IMR-90 (cell line): Measurements from ENCODE around the gene PSMG4. TPM values are rescaled to one million over a fixed set of nuclear protein-coding genes. Genes with fewer than 3 reads are reported as not detected.
A peak's percentile ranks its signal among the peaks of the same experiment; 100 is the strongest.

Source experiments
- ATAC-seq: fragments of 200-7000 bp; cut with Tn5 transposase; 2 replicates; pipeline ENCODE4 v1.9.1; 2020; ENCODE audit warnings: low read depth, mild to moderate bottlenecking, moderate library complexity
- BruUV-seq: library from RNA; stranded (reverse); fragments of 400-500 nt; replicated peaks from 2 replicates; lab custom pipeline; 2021; lab: Mats Ljungman, UMichigan
- CTCF ChIA-PET: fragments of 300-600 bp; formaldehyde crosslinking; extraction: SDS; loops from one replicate; lab custom pipeline; 2021; ENCODE audit warnings: antibody characterized with exemption; lab: Yijun Ruan, JAX
- POLR2A ChIA-PET: fragments of 300-600 bp; sonication (Branson Sonifier 250); formaldehyde crosslinking; loops from one replicate; lab custom pipeline; 2022; ENCODE audit warnings: antibody characterized with exemption; ENCODE audit not compliant: unreplicated experiment; lab: Charles Lee
- DNase-seq: peaks from one replicate; pipeline ENCODE4 v3.0.0; 2013
- H2AFZ ChIP-seq: replicated peaks from 2 replicates; pipeline ENCODE3; 2013; ENCODE audit warnings: low read length, mild to moderate bottlenecking; ENCODE audit not compliant: poor library complexity
- H2AK5ac ChIP-seq: 2 replicates; pipeline ENCODE4 v1.6.1; 2013; ENCODE audit warnings: low read depth, low read length, inconsistent platforms
- H2AK9ac ChIP-seq: replicated peaks from 2 replicates; pipeline ENCODE3; 2013; ENCODE audit warnings: mild to moderate bottlenecking, low read depth, low read length, moderate library complexity; ENCODE audit not compliant: poor library complexity
- H2BK120ac ChIP-seq: 2 replicates; pipeline ENCODE4 v1.6.1; 2013; ENCODE audit warnings: low read depth, low read length, inconsistent platforms
- H2BK15ac ChIP-seq: 3 replicates; pipeline ENCODE4 v1.6.1; 2013; ENCODE audit warnings: low read depth, low read length, inconsistent platforms
- H2BK20ac ChIP-seq: 2 replicates; pipeline ENCODE4 v1.6.1; 2013; ENCODE audit warnings: low read depth, mild to moderate bottlenecking, inconsistent platforms, low read length, moderate library complexity
- H2BK5ac ChIP-seq: 2 replicates; pipeline ENCODE4 v1.6.1; 2013; ENCODE audit warnings: mild to moderate bottlenecking, low read depth, low read length, inconsistent platforms; ENCODE audit not compliant: poor library complexity, severe bottlenecking
- H3K14ac ChIP-seq: replicated peaks from 2 replicates; pipeline ENCODE4 v1.6.1; 2013; ENCODE audit warnings: low read depth, low read length, inconsistent platforms
- H3K18ac ChIP-seq: 2 replicates; pipeline ENCODE4 v1.6.1; 2013; ENCODE audit warnings: low read depth, low read length, control low read depth
- H3K23ac ChIP-seq: 2 replicates; pipeline ENCODE4 v1.6.1; 2013; ENCODE audit warnings: low read depth, low read length, inconsistent platforms
- H3K27ac ChIP-seq: 2 replicates; pipeline ENCODE4 v1.5.1; 2013; ENCODE audit warnings: mild to moderate bottlenecking, control low read depth, low read length; ENCODE audit not compliant: insufficient read depth
- H3K27me3 ChIP-seq: 2 replicates; pipeline ENCODE4 v1.6.1; 2013; ENCODE audit warnings: low read length; ENCODE audit not compliant: control insufficient read depth, insufficient read depth
- H3K36me3 ChIP-seq: 2 replicates; pipeline ENCODE4 v1.6.1; 2013; ENCODE audit warnings: low read length, mixed read lengths; ENCODE audit not compliant: control insufficient read depth, insufficient read depth
- H3K4ac ChIP-seq: 2 replicates; pipeline ENCODE4 v1.6.1; 2013; ENCODE audit warnings: low read depth, low read length, inconsistent platforms
- H3K4me1 ChIP-seq: 2 replicates; pipeline ENCODE4 v1.6.1; 2013; ENCODE audit warnings: low read length, mixed read lengths; ENCODE audit not compliant: control insufficient read depth, insufficient read depth
- H3K4me2 ChIP-seq: 2 replicates; pipeline ENCODE4 v1.6.1; 2013; ENCODE audit warnings: low read depth, mild to moderate bottlenecking, control low read depth, low read length, moderate library complexity
- H3K4me3 ChIP-seq: 2 replicates; pipeline ENCODE4 v1.5.1; 2013; ENCODE audit warnings: low read depth, mild to moderate bottlenecking, control low read depth, low read length, moderate library complexity; ENCODE audit not compliant: insufficient read depth
- H3K56ac ChIP-seq: 2 replicates; pipeline ENCODE4 v1.6.1; 2013; ENCODE audit warnings: low read length, inconsistent platforms; ENCODE audit not compliant: insufficient read depth; ENCODE audit errors: extremely low read depth
- H3K79me1 ChIP-seq, 2 experiments: 2 replicates each; pipeline ENCODE4 v1.6.1; 2013; ENCODE audit warnings: low read length in 2 of 2, inconsistent platforms in 1 of 2, low read depth in 1 of 2
- H3K9ac ChIP-seq: 2 replicates; pipeline ENCODE4 v1.6.1; 2013; ENCODE audit warnings: low read depth, low read length, control low read depth
- H3K9me1 ChIP-seq: 2 replicates; pipeline ENCODE4 v1.6.1; 2013; ENCODE audit warnings: low read length, inconsistent platforms; ENCODE audit not compliant: insufficient read depth
- H3K9me3 ChIP-seq: 2 replicates; pipeline ENCODE4 v1.6.1; 2013; ENCODE audit warnings: low read length; ENCODE audit not compliant: control insufficient read depth, insufficient read depth
- H4K20me1 ChIP-seq: 2 replicates; pipeline ENCODE4 v1.6.1; 2013; ENCODE audit warnings: low read length, inconsistent platforms; ENCODE audit not compliant: insufficient read depth
- H4K5ac ChIP-seq: 2 replicates; pipeline ENCODE4 v1.6.1; 2013; ENCODE audit warnings: mild to moderate bottlenecking, low read depth, low read length, control low read depth
- H4K8ac ChIP-seq, 2 experiments: 2 replicates each; pipeline ENCODE4 v1.6.1; 2013; ENCODE audit warnings: low read depth in 2 of 2, low read length in 2 of 2, control low read depth in 1 of 2, inconsistent platforms in 1 of 2
- H4K91ac ChIP-seq: 2 replicates; pipeline ENCODE4 v1.6.1; 2013; ENCODE audit warnings: low read depth, low read length, inconsistent platforms; ENCODE audit not compliant: insufficient read depth
- CEBPB ChIP-seq: IDR thresholded peaks from 2 replicates; pipeline ENCODE4 v1.6.1; 2012; ENCODE audit warnings: low read depth, low read length, improper control_type of control experiment
- CTCF ChIP-seq: conservative IDR thresholded peaks from 2 replicates; pipeline ENCODE4 v1.5.1; 2012; ENCODE audit warnings: mild to moderate bottlenecking, low read depth, low read length, improper control_type of control experiment
- ELK1 ChIP-seq: fragments of 150-350 bp; IDR thresholded peaks from 2 replicates; pipeline ENCODE4 v1.6.1; 2016; ENCODE audit warnings: low read depth, mild to moderate bottlenecking, low read length, moderate library complexity, borderline replicate concordance
- FOS ChIP-seq: fragments of 150-350 bp; IDR thresholded peaks from 2 replicates; pipeline ENCODE4 v1.6.1; 2016; ENCODE audit warnings: low read depth, low read length
- MXI1 ChIP-seq: IDR thresholded peaks from 2 replicates; pipeline ENCODE4 v1.6.1; 2012; ENCODE audit warnings: low read depth, mild to moderate bottlenecking, low read length, moderate library complexity, borderline replicate concordance
- NFE2L2 ChIP-seq: fragments of 150-350 bp; IDR thresholded peaks from 2 replicates; pipeline ENCODE4 v1.6.1; 2016; ENCODE audit warnings: low read depth, mild to moderate bottlenecking, low read length
- POLR2A ChIP-seq: IDR thresholded peaks from 2 replicates; pipeline ENCODE4 v1.6.1; 2012; ENCODE audit warnings: mild to moderate bottlenecking, low read depth, low read length
- RAD21 ChIP-seq: IDR thresholded peaks from 2 replicates; pipeline ENCODE4 v1.6.1; 2012; ENCODE audit warnings: low read length, improper control_type of control experiment
- RCOR1 ChIP-seq: IDR thresholded peaks from 2 replicates; pipeline ENCODE4 v1.6.1; 2012; ENCODE audit warnings: mild to moderate bottlenecking, low read length, improper control_type of control experiment; ENCODE audit not compliant: insufficient replicate concordance
- SMC3 ChIP-seq: fragments of 150-350 bp; IDR thresholded peaks from 2 replicates; pipeline ENCODE4 v1.6.1; 2016; ENCODE audit warnings: low read depth, mild to moderate bottlenecking, antibody characterized with exemption, low read length, moderate library complexity
- WGBS, 2 experiments: methylation state at CpG; one replicate each; pipeline versions ENCODE4 v1.1.5 to v1.1.7; 2013; ENCODE audit warnings: missing lambda C conversion rate in 2 of 2; ENCODE audit not compliant: insufficient read length in 1 of 2; ENCODE audit errors: extremely low coverage in 2 of 2; 5-methylcytosine and 5-hydroxymethylcytosine counted together
- dilution Hi-C: fragments of 300-500 bp; cut with HindIII; formaldehyde crosslinking; loops from one replicate; pipeline ENCODE4 v1.14.3; 2018; ENCODE audit warnings: low sequenced_read_pairs; ENCODE audit not compliant: unreplicated experiment
- in situ Hi-C: fragments of 300-500 bp; cut with MboI; formaldehyde crosslinking; loops from 3 replicates; pipeline ENCODE4 v1.14.3; 2019; ENCODE audit warnings: low sequenced_read_pairs, inconsistent platforms, mixed read lengths
- intact Hi-C: fragments of 100-400 bp; cut with micrococcal nuclease; formaldehyde crosslinking; loops from 2 replicates; pipeline ENCODE4 v1.10.0; 2022
- polyA plus RNA-seq, 3 experiments: library from polyadenylated mRNA; depleted of rRNA; stranded (reverse); fragments of >200 nt; gene quantifications; 2 replicates each; pipeline ENCODE4 v1.2.3, GENCODE V29; 2012; ENCODE audit warnings: low replicate concordance in 1 of 3
- total RNA-seq: library from RNA; depleted of rRNA; stranded (reverse); fragments of >200 nt; gene quantifications from 2 replicates; pipeline ENCODE4 v1.2.3, GENCODE V29; 2012

The PSMG4 gene
- total and polyA plus RNA-seq, 2 of the 4 experiments (the other 2 are of a cell fraction): 5.6 to 13.4 TPM

- Histone ChIP-seq H3K9ac (0 out of 2 replicates have a peak overlapping the region, but pooled peaks have one; percentile 9), H3K27ac (no peak overlapping the region), H4K5ac (no peak overlapping the region), H4K91ac (no peak overlapping the region), H3K18ac (no peak overlapping the region), H3K9me1 (peaks cover 5% of the 10 kb centered on the region; the same call in 1 of the 2 replicates), H3K4me3 (no peak overlapping the region), H3K4me1 (peaks cover 5% of the 10 kb centered on the region; the same call in 1 of the 2 replicates), H3K14ac (no peak overlapping the region), H2BK5ac (no peak overlapping the region), H3K36me3 (peaks cover 11% of the 10 kb centered on the region), H3K56ac (no peak overlapping the region), H3K23ac (no peak overlapping the region), H2BK120ac (no peak overlapping the region), H3K79me1 (peaks cover 33 to 57% of the 10 kb centered on the region in 2 experiments; a peak in 3 of 4 replicates), H2AK5ac (no peak overlapping the region; the same call in 1 of the 2 replicates), H3K27me3 (peaks cover 1% of the 10 kb centered on the region; the same call in 1 of the 2 replicates), H2AK9ac (no peak overlapping the region), H2AFZ (no peak overlapping the region), H3K9me3 (no peaks in the 10 kb centered on the region), H2BK20ac (no peak overlapping the region), H2BK15ac (no peak overlapping the region), H4K20me1 (peaks cover 31% of the 10 kb centered on the region), H3K4ac (no peak overlapping the region), H4K8ac (no peak overlapping the region), H3K4me2 (no peak overlapping the region)
- in situ Hi-C loops: no loop called here
- ChIA-PET CTCF (interaction anchor here (1.0 kb wide), 2 partner anchors 9 to 25 kb away, joined by 3 read pairs; no protein-coding TSS in a partner anchor), POLR2A (no interaction called here)
- BruUV-seq: no TSS peak
- intact Hi-C loops: no loop called here
- ATAC-seq (no peak), DNase-seq (no peak)
- TF ChIP-seq FOS (no peak), MXI1 (no peak), CTCF (no peak), ELK1 (no peak), RAD21 (no peak), CEBPB (no peak), SMC3 (no peak), POLR2A (no peak), NFE2L2 (no peak), RCOR1 (no peak)
- dilution Hi-C loops: no loop called here
- no CpG with 5 or more reads among the region's 14 CpGs for WGBS, 2 experiments
These were observed 1.5 kb downstream of the PSMG4 start for GRCh38 chr6:3260296-3260695.
